GM18526 (cell line): ENCODE results near the gene FCHSD2.

ENCODE experiments used
- POLR2A ChIP-seq: IDR thresholded peaks from 3 replicates; pipeline ENCODE4 v1.6.1; 2011; ENCODE audit not compliant: insufficient read length; ENCODE audit errors: extremely low read depth

FCHSD2 gene

GRCh38 chr11:72955466-72955865 is 186.7 kb downstream of the FCHSD2 start:
- no peak for TF ChIP-seq POLR2A

- no peak for TF ChIP-seq POLR2A
Observed at GRCh38 chr11:72954860-72955259, 187.3 kb downstream of the FCHSD2 start.

- no peak for TF ChIP-seq POLR2A
Observed at GRCh38 chr11:72953637-72954036, 188.5 kb downstream of the FCHSD2 start.

GRCh38 chr11:72951888-72952287 is 190.2 kb downstream of the FCHSD2 start:
- no peak for TF ChIP-seq POLR2A

- no peak for TF ChIP-seq POLR2A
Observed at GRCh38 chr11:72951193-72951592, 190.9 kb downstream of the FCHSD2 start.

GRCh38 chr11:72950685-72951084 is 191.4 kb downstream of the FCHSD2 start:
- no peak for TF ChIP-seq POLR2A

- TF ChIP-seq POLR2A: no peak
Observed at GRCh38 chr11:72947229-72947628, 194.9 kb downstream of the FCHSD2 start.

GRCh38 chr11:72943664-72944063 is 198.5 kb downstream of the FCHSD2 start:
- TF ChIP-seq POLR2A: no peak

- TF ChIP-seq POLR2A: no peak
Observed at GRCh38 chr11:72940417-72940816, 201.7 kb downstream of the FCHSD2 start.

GRCh38 chr11:72939031-72939430 is 203.1 kb downstream of the FCHSD2 start:
- TF ChIP-seq POLR2A: no peak

GRCh38 chr11:72937439-72937838 is 204.7 kb downstream of the FCHSD2 start:
- no peak for TF ChIP-seq POLR2A

GRCh38 chr11:72935700-72936099 is 206.4 kb downstream of the FCHSD2 start:
- TF ChIP-seq POLR2A: no peak

- TF ChIP-seq POLR2A: no peak
Observed at GRCh38 chr11:72932132-72932570, 210.0 kb downstream of the FCHSD2 start.

- TF ChIP-seq POLR2A: no peak
Observed at GRCh38 chr11:72930008-72930407, 212.1 kb downstream of the FCHSD2 start.

- TF ChIP-seq POLR2A: no peak
Observed at GRCh38 chr11:72929256-72929655, 212.9 kb downstream of the FCHSD2 start.

- TF ChIP-seq POLR2A: no peak
Observed at GRCh38 chr11:72927380-72927779, 214.7 kb downstream of the FCHSD2 start.

GRCh38 chr11:72926076-72926475 is 216.0 kb downstream of the FCHSD2 start:
- no peak for TF ChIP-seq POLR2A

GRCh38 chr11:72925656-72926055 is 216.5 kb downstream of the FCHSD2 start:
- TF ChIP-seq POLR2A: no peak
